GM12873 (cell line): Measurements from ENCODE around the gene NR2C2AP.

Experiments
- CTCF ChIP-seq: IDR thresholded peaks from 2 replicates; pipeline ENCODE4 v1.5.1; 2012; ENCODE audit warnings: low read depth, mild to moderate bottlenecking, moderate library complexity, low read length, control low read depth; ENCODE audit not compliant: insufficient read depth; ENCODE audit errors: missing control alignments

Gene NR2C2AP

DNA sequence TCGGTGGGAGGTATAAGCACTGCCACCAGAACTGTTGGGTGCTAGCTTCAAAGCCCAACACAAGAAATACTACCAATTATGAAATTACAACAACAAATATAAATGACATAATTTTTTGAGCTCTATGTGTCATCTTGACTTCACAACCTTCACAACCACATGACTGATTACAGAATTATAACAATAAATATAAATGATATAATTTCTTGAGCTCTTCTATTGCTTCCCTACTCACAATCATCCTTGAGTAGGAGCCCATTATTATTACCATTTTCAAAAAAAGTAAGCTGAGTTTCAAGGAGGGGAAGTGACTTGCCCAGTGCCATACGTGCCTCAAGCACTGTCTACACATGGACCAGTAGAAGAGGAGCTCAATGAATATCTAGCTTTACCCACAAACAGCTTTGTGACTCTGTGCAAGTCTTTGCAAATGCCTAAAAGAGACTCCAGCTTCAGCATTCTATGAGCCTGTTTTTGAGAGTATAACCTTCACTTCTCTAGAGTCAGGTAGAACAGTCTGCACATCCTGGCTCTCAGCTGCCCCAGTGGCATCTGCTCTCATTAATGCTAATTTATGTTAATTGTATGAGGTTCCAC, 31.1 kb upstream of the NR2C2AP start:
- no peak for TF ChIP-seq CTCF

- no peak for TF ChIP-seq CTCF
Observed at GRCh38 chr19:19232261-19232721, 29.1 kb upstream of the NR2C2AP start.

DNA sequence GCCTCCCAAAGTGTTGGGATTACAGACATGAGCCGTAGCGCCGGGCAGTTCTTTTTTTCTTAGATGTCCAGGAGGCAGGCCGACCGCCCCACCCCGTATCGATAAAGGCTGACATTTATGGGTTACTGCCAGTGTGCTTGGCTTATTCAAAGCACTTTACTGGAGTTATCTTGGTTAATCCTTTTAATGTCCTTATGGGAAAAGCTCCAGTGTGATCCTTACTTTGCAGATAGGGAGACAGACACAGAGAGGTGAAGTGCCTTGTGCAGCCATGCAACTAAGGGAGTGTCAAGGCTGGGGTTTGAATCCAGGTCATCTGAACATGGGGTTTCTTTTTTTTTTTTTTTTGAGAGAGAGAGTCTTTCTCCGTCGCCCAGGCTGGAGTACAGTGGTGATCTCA, 27.8 kb upstream of the NR2C2AP start:
- TF ChIP-seq CTCF = no peak

DNA sequence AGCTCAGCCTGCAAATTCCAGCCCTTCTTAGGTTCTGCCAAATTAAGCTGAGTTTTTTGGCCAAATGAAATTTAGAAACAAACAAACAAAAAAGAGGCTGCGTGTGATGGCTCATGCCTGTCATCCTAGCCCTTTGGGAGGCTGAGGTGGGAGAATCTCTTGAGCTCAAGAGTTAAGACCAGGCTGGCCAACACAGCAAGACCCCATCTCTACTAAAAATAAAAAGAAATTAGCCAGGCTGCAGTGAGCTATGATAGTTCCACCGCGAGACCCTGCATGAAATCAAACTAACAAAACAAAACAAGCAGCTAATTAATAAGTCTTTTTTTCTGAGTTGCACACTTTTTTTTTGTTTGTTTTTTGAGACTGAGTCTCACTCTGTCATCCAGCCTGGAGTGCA, 26.5 kb upstream of the NR2C2AP start:
- TF ChIP-seq CTCF = no peak

DNA sequence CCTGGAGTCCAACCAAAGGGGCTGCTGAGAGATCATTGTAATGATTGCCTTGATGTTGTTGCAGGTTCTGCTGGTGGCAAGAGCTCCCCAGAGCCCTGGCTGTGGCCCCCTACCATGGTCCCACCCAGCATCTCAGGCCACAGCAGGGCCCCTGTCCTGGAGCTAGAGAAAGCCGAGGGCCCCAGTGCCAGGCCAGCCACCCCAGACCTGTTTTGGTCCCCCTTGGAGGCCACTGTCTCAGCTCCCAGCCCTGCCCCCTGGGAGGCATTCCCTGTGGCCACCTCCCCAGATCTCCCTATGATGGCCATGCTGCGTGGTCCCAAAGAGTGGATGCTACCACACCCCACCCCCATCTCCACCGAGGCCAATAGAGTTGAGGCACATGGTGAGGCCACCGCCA, 24.0 kb upstream of the NR2C2AP start:
- no peak for TF ChIP-seq CTCF

GRCh38 chr19:19226663-19227062, 23.4 kb upstream of the NR2C2AP start:
- TF ChIP-seq CTCF = no peak

GRCh38 chr19:19226204-19226603, 23.0 kb upstream of the NR2C2AP start:
- TF ChIP-seq CTCF = no peak
